HG03175 (cell line): ENCODE results near the gene ERGIC1.

ENCODE experiments used
- ATAC-seq: cut with Tn5 transposase; IDR thresholded peaks from one replicate; pipeline ENCODE4 v1.9.1; 2021; ENCODE audit warnings: mild to moderate bottlenecking, moderate library complexity; ENCODE audit not compliant: unreplicated experiment

Gene ERGIC1

GRCh38 chr5:172915514-172915913 lies 81.5 kb downstream of the ERGIC1 start:
- no peak for ATAC-seq

DNA sequence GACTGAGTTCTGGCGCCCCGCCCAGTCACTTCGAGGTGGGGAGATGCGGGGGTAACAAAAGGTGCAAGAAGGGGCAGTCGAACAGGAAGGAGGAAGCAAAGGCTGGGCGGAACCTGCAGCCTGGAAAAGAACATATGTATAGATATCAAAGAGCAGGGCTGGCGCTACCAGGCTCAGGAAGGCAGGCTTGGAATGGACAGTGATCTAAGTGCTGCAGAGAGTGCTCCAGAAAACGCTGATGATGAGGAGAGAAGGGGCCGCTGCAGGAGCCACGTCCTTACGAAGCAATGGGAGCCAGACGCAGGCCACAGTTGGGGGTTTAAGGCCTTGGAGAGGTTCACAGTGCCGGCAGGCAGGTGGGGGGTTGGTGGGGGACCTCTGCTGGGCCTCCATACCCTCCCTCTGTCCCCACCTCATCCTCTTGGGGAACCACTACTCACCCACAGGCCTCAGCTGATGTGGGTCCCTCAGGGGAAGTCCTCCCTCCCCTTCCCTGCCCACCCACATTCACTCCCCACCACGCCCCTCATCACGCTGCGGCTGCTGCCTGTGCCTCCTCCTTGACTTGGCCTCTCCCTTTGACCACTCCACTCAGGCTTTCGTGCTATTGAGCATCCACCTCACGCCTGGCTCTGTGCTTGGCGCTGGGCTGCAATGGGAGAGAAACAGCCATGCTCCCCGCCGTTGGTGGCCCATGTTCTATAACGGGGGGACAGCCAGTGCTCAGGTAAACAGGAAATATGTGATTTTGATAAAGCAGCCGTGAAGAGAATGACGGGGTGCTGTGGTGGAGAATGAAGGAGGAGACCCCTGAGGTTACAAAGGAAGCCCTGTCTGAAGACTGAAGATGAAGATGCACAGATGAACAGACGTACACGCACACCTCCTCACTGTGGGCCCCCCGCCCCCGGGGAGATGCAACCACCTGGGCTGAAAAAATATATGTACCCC lies 84.6 kb downstream of the ERGIC1 start:
- ATAC-seq, result no peak

DNA sequence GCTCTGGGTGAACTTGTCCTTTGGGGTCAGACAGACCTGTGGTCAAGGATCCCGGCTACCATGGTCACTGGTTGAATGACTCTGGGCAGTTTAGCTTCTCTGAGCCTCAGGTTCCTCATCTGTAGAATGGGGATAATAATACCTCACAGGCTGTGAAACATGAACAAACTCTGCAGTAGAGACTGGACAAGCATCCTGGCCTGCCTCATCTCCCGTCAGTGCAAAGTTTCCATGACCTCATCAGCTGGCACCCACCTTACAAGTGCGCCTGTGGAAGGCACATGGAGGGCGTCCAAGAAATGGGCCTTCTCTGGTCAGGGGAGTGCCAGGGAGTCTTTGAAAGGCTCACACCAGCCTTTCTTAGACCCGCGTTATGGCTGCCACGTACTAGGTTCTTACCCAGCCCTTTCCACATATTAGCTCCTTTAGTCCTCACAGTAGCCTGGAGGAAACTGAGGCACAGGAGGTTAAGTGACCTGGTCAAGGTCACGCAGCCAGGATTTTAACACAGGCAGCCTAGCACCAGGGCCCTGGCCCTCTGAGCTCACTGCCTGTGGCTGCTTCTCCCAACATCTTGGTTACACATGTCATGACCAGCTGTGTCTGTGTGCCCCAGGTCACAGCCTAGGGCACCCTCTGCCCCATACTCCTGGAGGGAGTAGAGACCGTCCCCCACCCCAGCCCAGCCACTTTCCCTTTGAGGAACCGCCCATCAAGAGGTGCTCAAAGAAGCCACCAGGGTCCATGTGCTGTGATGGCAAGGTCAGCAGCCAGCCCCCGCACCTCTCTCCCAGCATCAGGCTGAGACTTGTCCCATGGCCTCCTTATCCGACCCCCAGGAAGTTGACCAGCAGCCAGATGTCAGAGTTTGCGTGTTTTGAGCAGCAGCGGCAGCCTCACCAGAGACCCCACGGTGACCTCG lies 85.7 kb downstream of the ERGIC1 start:
- ATAC-seq, result no peak

GRCh38 chr5:172920447-172920849 lies 86.4 kb downstream of the ERGIC1 start:
- no peak for ATAC-seq

DNA sequence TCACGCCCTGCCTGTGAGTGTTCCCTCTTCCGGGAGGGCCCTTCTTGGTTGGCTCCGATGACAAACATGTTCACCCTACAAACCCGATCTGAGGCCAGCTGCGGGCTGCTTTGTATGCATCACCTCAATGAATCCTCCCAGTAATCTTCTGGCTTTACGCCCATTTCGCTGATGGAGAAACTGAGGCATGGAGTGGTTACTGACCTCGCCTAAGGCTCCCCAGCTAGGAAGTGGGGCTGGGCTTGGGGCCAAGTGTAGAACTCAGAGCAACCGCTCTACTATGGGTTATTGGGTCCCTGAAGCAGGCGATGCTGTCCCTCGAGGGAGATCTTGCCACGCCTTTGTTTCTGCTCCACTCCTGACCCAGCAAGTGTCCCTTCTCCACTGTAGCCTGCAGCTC lies 86.9 kb downstream of the ERGIC1 start:
- ATAC-seq, result no peak

- ATAC-seq, result no peak
Measured at GRCh38 chr5:172921906-172922305, 87.9 kb downstream of the ERGIC1 start.

GRCh38 chr5:172923539-172923938 lies 89.5 kb downstream of the ERGIC1 start:
- ATAC-seq, result no peak

DNA sequence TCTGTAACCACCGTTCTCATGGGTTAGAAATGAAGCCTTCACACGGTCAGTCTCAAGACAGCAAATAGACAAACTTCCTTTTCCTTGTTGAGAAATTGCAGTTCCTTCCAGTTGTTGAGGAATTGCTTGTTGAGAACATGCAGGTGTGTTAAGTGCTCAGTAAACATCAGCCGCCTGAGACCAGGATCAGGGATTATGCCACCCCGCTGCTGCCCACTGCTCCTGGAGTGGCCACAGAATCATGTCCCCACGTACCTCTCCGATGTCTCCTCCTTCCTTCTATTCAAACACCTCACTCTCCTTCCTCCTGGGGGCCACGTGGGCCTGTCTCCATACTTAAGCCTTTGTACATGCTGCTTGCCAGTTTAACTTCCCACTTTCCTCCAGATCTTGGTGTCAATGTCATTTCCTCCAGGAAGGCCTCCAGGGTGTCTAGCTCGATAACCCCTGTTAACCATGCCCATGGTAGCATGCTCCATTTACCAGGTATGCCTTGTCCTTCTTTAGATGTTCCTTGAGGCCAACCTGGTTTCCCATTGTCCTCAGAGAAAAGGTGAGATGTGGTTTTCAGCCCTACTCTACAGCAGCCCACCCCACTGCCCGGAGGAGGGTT lies 91.4 kb downstream of the ERGIC1 start:
- no peak for ATAC-seq

DNA sequence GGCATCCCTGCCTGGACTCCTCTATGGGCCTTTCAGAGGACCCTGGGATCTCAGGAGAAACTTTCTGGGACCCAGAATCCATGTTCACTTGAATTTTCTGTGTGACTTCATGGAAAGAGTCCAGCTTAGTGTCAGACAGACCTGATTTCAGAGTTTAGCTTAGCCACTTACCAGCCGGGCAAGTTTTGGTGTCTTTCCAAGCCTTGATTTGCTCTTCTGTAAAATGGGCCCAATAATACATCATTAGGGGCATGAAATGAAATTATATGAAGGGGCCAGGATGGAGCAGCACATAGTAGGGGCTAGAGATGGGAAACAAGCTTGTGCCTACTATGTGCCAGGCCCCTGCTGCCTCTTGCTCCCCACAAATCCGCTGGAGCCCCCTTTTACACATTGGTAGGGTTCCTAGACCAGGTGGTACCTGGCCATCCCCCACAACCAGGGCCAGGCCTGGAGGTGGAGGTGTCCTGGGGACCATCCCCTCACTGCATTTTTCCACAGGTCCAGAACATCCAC lies 92.0 kb downstream of the ERGIC1 start:
- ATAC-seq, result no peak

GRCh38 chr5:172926796-172927195 lies 92.7 kb downstream of the ERGIC1 start:
- ATAC-seq, result no peak

DNA sequence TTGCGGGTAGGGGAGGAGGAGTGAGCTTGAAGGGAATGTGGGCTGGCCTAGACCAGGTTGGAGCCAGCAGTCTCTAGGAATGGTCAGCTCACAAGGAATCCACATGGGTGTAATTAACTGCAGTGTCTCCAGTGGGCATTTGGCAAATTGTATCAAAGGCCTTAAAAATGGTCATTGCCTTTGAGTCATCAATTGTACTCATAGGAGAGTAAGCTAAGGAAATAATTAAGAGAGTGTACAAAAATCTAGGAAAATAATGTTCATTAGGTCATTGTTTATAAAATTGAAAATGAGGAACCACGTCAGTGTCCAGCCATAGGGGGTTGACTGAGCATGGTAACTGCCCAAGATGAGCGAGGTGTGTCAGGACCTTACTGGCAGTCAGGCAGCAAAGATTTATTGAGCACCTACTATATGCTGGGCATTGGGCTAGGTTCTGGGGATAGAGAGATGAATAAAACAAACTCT lies 95.4 kb downstream of the ERGIC1 start:
- ATAC-seq, result no peak

- ATAC-seq, result no peak
Measured at GRCh38 chr5:172931001-172931536, 97.0 kb downstream of the ERGIC1 start.

DNA sequence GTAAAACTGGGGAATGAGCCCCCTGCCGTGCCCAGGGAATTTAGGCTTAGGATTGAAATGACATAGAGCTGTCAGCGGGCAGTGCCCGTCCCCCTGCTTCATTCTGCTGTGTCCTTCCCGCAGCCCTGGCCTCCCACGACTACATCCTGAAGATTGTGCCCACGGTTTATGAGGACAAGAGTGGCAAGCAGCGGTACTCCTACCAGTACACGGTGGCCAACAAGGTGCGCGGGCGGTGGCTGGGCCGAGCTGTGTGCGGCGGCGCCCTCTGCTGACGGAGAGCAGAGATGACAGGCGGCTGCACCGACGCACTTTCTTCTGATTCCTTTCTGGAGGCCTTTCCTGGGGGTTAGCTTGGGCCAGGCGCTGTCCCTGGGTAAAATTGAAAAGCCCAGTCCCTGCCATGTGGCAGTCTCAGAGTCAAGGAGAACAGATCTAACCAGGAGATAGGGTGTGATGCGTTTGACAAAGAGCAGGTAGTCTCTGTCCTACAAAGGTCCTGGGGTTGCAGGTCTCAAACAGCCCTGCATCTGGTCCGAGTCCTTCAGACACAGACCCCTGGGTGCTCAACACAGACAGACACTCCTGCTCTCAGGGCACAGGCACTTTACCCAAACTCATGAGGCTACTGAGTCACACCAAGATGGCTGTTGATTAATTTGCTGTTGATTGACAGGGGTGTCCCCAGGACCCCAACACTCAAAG lies 98.4 kb downstream of the ERGIC1 start:
- ATAC-seq, result peak; percentile 71

DNA sequence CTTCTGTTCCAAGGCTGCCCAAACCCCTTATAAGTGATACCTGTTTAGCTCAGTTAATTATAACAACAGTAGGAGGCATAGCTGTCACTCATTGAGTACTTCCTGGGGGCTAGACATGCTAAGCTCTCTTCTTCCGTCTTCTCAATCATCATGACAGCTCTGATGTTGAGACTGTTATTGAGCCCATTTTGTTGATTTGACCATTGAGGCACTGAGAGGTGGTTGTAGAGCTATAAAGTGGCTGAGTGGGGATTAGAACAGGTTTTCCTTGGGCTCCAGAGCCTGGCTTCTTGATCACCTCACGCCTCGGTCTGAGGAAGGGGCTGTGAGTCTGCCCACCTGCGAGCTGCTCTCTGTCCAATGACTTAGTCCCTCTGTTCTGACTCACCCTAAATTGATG lies 99.2 kb downstream of the ERGIC1 start:
- ATAC-seq, result no peak

DNA sequence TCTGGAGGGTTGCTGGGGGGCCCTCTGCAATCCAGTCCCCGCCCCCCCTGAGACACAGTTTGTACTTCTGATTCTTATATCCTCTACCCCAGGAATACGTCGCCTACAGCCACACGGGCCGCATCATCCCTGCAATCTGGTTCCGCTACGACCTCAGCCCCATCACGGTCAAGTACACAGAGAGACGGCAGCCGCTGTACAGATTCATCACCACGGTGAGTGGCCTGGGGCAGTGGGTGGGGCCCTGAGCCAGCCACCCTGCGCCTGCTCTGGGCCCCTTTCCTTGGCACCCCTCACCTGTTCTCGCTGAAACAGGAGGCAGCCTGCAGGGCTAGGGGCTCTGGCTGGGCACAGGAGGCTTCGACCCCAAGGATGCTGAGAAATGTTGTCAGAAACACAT lies 101.0 kb downstream of the ERGIC1 start:
- no peak for ATAC-seq

- ATAC-seq, result no peak
Measured at GRCh38 chr5:172936401-172936800, 102.3 kb downstream of the ERGIC1 start.

DNA sequence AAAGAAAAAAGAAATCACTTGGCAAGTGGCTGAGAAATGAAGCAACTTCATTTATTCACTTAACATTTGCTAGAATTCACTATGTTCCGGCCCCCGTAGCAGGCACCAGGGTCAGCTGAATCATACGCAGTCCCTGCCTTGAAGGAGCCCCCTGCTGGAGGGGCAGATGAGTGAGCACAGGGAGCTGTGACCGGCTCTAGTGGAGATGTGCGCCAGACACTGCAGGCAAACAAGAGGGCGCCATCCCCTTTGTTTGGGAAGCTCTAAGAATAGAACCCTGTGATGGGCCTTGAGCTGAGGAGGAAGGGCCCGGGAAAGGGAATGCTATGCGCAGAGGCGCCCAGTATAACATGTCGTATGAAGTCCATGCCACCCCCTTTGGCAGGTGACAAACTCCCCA lies 105.0 kb downstream of the ERGIC1 start:
- no peak for ATAC-seq

- ATAC-seq, result no peak
Measured at GRCh38 chr5:172939611-172940267, 105.7 kb downstream of the ERGIC1 start.

GRCh38 chr5:172940268-172941066 lies 106.4 kb downstream of the ERGIC1 start:
- no peak for ATAC-seq
